GM18502 (cell line): Measurements from ENCODE around the gene SLC39A7.
A peak's percentile ranks its signal among the peaks of the same experiment; 100 is the strongest.

Source experiments
- ATAC-seq: cut with Tn5 transposase; IDR thresholded peaks from one replicate; pipeline ENCODE4 v1.9.1; 2021; ENCODE audit warnings: mild to moderate bottlenecking; ENCODE audit not compliant: unreplicated experiment, poor library complexity

The SLC39A7 gene

GRCh38 chr6:33203443-33204164 lies 2.9 kb downstream of the SLC39A7 start:
- ATAC-seq, result no peak

DNA sequence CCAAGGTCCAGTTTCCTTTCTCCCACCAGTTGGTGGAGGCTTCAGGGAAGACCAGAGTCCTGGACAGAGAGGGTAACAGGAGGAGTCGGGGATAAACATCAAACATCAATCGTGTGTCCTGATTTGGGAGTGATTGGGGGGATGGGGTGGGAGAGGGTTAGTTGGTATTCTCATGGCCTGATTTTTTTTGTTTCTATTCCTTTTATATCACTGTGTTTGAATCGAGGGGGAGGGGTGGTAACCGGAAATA lies 3.4 kb downstream of the SLC39A7 start:
- ATAC-seq, result no peak

- peak; percentile 49 for ATAC-seq
These were observed 3.9 kb downstream of the SLC39A7 start, which contains the start of gene HSD17B8 for GRCh38 chr6:33204415-33205190. Gene HSD17B8 (plus strand): TSS chr6:33204655. CDS start chr6:33204669, 14 bp downstream.

DNA sequence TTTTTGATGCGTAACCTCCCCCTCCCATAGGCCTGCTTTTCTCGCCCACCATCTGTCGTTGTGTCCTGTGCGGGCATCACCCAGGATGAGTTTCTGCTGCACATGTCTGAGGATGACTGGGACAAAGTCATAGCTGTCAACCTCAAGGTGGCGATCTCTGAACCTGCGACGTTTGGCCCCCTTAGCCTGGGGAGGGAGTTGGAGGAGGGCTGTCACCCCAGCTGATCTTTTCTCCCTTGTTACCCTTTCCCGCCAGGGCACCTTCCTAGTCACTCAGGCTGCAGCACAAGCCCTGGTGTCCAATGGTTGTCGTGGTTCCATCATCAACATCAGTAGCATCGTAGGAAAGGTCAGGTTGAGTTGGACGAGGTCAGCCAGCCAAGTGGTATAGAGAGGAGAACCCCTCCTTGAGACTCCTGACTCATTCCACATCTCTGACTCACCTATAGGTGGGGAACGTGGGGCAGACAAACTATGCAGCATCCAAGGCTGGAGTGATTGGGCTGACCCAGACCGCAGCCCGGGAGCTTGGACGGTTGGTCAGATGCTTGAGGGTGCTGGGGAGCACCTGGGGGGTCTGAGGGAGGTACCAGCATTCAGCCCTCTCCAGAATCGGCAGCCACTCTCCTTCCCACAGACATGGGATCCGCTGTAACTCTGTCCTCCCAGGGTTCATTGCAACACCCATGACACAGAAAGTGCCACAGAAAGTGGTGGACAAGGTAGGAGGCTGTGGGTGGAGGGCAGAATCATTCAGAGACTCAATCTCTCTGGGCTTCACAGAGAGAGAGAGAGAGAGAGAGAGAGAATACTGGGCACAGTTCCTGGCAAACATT lies 4.7 kb downstream of the SLC39A7 start:
- ATAC-seq, result no peak

GRCh38 chr6:33206027-33206863 lies 5.6 kb downstream of the SLC39A7 start:
- ATAC-seq, result no peak

GRCh38 chr6:33206864-33207551 lies 6.3 kb downstream of the SLC39A7 start:
- ATAC-seq, result no peak

GRCh38 chr6:33207552-33208090 lies 7.0 kb downstream of the SLC39A7 start:
- ATAC-seq, result peak; percentile 18

GRCh38 chr6:33208091-33208967 lies 7.7 kb downstream of the SLC39A7 start, which contains the start of gene RING1:
Gene RING1 (plus strand): TSS chr6:33208500. CDS start chr6:33208823, 323 bp downstream.
- ATAC-seq, result peak; percentile 48

- ATAC-seq, result no peak
These were observed 9.2 kb downstream of the SLC39A7 start for GRCh38 chr6:33209856-33210255.

DNA sequence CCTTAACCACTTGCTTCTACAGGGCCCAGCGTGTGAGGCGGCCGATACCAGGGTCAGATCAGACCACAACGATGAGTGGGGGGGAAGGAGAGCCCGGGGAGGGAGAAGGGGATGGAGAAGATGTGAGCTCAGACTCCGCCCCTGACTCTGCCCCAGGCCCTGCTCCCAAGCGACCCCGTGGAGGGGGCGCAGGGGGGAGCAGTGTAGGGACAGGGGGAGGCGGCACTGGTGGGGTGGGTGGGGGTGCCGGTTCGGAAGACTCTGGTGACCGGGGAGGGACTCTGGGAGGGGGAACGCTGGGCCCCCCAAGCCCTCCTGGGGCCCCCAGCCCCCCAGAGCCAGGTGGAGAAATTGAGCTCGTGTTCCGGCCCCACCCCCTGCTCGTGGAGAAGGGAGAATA lies 10.5 kb downstream of the SLC39A7 start:
- no peak for ATAC-seq

DNA sequence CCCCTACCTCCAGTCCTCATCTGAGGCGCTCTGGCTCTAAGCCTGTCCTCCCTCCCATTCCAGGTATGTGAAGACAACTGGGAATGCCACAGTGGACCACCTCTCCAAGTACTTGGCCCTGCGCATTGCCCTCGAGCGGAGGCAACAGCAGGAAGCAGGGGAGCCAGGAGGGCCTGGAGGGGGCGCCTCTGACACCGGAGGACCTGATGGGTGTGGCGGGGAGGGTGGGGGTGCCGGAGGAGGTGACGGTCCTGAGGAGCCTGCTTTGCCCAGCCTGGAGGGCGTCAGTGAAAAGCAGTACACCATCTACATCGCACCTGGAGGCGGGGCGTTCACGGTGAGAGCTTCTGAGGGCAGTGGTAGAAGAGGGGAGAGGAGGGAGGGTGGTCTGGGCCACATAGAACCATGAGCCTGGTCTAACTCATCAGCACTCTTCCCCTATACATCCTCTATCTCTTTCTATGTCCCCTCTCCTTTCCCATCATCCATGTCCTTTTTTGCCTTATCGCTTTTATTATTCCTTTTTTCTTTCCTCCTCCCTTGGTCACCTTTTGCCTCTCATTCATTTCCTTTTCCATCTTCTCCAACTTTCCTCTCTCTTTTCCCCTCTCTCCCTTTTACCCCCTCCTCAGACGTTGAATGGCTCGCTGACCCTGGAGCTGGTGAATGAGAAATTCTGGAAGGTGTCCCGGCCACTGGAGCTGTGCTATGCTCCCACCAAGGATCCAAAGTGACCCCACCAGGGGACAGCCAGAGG lies 11.2 kb downstream of the SLC39A7 start:
- ATAC-seq, result no peak

GRCh38 chr6:33212857-33213165 lies 12.1 kb downstream of the SLC39A7 start:
- ATAC-seq, result no peak

DNA sequence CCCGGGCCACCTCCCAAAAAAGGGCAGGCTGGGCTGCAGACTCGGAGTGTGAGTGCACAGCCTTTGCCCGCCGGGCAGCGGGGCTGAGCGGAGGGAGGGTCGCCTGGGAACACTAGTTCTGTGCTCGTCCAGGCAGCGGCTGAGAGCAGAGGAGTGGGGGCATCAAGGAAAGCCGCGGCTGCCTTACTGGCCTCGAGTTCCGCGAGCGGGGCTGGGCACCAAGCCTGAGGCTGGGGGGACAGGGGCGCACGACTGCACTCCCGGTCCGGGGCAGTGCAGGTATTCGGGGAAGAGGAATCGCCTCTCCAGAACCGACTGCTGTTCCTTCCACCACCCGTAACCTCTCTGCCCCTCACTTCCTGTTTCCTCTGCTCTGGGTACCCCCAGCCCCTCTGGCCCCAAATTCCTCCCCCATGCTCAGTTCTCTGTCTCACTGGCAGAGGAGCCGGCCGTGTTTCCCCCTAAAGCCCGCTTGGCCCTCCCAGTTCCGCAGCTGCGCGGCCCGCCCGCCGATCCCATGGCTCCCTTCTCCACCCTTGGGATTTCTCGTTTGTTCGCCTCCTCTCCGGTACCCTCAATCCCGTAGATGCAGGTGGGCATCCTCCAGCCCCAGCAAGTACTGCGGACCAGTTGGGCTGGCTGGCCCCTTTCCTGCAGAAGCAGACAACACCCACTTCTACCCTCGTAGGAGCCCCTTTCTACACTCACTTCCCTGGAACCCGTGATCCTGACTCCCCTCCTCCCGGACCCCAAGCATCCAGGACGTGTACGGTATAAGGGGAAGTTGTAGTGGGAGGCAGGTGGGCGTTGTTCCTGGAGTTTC lies 12.7 kb downstream of the SLC39A7 start:
- no peak for ATAC-seq

DNA sequence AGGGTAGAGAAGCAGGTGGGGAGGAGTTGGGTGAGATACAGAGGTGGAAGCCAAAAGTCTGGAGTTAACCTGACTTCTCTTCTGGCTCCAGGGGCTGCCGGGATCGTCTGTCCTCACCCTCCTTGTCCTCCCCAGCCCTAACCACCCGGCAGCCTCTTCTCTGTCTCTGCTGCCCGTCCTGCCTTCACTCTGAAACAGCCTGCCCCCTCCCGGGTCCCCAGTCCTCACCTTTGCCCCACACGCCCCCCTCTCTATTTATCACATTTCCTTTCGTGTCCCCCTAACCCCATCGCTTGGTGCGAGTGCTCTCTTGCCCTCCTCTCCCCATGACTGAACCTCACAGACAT lies 13.3 kb downstream of the SLC39A7 start:
- ATAC-seq, result no peak

GRCh38 chr6:33215271-33216116 lies 14.8 kb downstream of the SLC39A7 start:
- no peak for ATAC-seq

- ATAC-seq, result no peak
These were observed 15.5 kb downstream of the SLC39A7 start for GRCh38 chr6:33216117-33216649.
